NCI-H226 (cell line): ENCODE results near the gene PTDSS2.
"Not testable (repeated sequence)": the region's sequence is repeated elsewhere in the genome, so short reads cannot be mapped to it uniquely, and the experiment has no call there.

Source experiments
- DNase-seq: peaks from one replicate; pipeline ENCODE4 v3.0.0-alpha.2; 2015

Gene PTDSS2

DNA sequence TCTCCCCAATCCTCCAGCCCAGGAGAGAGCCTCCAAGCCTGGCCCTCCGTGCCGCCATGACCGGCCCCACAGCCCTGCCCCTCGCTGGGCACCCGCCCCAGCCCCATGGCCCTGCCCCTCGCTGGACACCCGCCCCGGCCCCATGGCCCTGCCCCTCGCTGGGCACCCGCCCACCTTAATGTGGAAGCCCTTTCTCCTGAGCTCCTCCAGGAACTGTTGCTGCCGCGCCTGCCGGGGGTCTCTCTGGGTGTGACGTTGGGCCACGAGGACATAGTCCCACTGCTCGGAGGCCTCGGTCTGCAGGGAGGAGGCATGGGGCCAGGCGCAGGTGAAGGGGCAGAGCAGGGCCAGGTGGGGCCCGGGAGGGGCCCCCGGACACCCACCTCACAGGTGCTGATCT, 16.4 kb upstream of the PTDSS2 start:
- DNase-seq: no peak

- DNase-seq: no peak
These were observed 15.6 kb upstream of the PTDSS2 start for GRCh38 chr11:434496-434895.

- not testable (repeated sequence) for DNase-seq
These were observed 14.9 kb upstream of the PTDSS2 start for GRCh38 chr11:434999-435740.

- DNase-seq: no peak
These were observed 12.7 kb upstream of the PTDSS2 start for GRCh38 chr11:437228-437870.

- no peak for DNase-seq
These were observed 11.8 kb upstream of the PTDSS2 start for GRCh38 chr11:438101-438844.

GRCh38 chr11:439315-440064, 10.6 kb upstream of the PTDSS2 start:
- no peak for DNase-seq

DNA sequence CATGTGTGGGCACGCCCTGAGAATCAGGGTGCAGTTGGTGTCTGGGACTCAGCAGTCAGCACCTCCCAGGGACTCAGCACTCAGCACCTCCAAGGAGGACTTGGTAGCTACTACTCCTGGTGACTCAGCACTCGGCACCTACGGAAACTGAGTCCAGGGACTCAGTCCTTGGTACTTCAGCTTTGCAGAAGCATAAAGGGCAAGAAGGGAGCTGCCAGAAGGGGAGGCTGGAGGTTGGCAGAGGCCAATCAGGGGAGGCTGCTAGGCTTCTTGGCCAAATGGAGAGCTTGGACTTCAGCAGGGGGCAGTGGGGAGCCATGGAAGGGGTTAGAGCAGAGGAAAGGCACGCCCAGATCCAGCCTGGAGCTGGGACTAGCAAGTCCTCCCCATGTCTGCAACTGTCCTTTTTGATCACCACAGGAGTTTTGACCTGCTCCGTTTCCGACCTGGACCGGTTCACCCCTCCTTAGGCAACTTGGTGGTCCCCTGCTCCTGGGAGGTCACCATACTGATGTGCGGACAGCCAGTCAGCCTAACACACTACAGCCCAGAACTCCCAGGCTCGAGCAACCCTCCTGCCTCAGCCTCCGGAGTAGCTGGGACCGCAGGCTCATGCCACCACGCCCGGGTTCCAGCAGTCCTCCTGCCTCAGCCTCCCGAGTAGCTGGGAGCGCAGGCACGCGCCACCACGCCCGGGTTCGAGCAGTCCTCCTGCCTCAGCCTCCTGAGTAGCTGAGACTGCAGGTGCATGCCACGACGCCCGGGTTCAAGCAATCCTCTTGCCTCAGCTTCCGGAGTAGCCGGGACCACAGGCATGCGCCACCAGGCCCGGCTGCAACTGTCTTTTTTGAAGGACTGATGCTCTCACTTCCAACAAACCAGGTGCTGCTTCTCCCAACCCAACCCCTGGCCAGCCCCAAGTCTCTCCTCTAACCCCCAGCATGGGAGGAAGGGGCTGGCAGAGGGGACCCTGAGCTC, 9.7 kb upstream of the PTDSS2 start:
- DNase-seq: no peak

DNA sequence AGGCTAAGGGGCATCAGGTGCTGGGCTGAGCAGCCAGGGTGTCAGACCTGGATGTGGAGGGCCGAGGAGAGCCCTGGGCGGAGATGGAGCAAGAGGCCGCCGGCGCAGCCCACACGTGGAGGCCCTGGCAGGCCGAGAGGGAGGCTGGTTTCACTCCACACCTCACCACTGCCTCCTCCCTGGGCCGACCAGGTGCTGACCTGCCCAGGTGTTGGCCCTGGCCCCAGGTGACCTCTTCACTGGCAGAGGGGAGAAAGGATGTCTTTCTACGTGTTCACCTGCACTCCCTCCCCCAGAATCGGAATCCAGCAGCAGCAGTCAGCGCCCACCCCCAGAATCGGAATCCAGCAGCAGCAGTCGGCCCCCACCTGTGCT, 9.0 kb upstream of the PTDSS2 start:
- no peak for DNase-seq

DNA sequence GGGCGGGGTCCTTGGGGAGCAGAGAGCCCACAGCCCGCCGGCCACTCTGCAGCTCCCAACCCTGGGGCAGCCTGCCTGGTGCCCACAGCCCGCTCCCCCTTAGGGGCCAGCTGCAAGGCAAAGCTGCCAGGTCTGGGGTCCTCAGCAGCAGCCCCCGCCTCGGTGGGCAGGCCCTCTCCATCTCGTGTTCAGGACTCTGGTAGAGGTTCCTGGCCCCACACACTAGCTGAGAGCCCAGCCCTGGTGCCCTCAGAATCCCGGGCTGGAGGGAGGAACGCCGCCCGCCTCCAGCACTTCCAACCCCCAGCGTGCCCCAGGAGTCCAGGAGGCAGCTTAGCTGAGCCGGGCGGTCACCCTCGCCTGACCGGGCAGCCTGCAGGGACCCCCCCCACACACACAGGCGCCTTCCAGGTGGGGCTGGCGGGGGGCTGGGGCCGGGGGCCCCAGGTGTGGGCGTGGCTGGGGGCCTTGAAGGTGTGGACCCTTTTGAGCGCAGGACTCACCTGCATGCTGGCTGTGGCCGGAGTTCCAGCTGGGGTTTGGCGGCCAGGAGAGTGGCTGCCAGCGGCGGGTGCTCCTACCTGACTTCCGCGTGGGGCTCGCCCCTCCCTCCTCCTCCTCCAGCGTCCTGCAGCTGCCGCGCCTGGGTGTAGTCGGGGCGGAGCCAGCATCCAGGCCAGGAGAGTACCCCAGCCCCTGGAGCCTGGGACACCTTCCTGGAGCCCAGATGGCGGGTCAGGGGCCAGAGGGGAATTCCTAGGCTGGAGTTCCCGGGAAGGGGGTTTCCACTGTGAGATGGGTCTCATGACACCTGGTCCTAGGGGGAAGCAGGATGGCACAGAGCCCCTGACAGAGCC, 8.4 kb upstream of the PTDSS2 start, which contains the start of gene ANO9:
Gene ANO9, minus strand, starts transcription at position 594 of the 857 bp plus-strand sequence. Its CDS starts 85 bp downstream, at position 509.
- DNase-seq: peak; percentile 32

- no peak for DNase-seq
These were observed 7.4 kb upstream of the PTDSS2 start for GRCh38 chr11:442611-443081.

DNA sequence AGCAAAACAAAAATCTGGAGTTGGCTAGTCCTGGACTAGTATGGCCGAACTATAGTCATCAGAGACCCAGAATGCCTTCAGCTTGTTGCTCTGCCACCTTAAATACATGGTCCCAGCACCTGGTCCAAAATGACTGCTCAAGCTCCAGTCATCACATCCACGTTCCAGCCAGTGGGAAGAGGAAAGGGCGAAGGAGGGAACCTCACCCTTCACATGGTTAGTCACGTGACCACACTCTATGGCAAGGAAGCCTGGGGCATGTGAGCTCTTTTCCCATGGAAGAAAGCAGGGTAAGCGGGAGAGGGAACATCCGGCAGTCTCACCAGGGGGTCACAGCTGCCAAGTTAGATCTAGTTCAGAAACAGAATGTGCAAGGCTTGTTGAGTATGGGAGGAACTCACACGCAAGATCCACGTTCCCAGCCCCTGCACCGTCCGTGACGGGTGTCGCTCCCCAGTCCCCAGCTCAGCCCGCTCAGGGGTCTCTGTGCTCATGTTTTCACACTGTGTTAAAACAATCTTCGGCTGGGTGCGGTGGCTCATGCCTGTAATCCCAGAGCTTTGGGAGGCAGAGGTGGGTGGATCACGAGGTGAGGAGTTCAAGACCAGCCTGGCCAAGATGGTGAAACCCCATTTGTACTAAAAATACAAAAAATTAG, 6.4 kb upstream of the PTDSS2 start:
- no peak for DNase-seq

DNA sequence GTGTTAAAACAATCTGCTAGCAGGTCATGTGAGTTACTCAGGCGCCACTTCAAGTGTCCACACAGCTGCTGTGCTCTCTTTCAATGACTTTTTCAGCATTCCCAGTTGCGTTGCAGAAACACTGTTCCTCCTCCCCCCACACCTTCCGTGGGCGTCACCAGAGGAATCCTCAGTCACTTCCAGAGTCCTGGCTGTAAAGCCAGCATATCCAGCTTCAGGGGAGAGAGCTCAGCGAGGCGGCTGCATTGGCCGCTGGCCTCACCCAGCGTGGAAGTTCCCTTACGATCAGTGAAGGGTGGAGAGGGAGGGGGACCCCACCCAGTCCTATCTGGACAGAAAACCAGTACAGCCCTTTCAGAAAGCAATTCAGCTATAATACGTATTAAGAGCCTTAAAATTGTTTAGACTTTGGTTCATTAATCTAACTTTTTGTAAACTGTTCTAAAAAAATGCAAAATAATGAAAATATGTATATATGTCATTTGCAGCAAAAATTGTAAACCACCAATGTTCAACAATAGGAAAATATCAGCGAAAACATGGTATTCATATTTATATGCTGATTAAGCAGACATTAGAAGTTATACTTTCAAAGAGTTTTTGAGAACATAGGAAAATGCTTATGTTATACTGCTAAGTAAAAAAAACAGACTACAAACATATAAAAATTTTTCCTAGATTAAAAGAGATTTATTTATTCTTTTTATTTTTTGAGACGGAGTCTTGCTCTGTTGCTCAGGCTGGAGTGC, 5.5 kb upstream of the PTDSS2 start:
- no peak for DNase-seq

DNA sequence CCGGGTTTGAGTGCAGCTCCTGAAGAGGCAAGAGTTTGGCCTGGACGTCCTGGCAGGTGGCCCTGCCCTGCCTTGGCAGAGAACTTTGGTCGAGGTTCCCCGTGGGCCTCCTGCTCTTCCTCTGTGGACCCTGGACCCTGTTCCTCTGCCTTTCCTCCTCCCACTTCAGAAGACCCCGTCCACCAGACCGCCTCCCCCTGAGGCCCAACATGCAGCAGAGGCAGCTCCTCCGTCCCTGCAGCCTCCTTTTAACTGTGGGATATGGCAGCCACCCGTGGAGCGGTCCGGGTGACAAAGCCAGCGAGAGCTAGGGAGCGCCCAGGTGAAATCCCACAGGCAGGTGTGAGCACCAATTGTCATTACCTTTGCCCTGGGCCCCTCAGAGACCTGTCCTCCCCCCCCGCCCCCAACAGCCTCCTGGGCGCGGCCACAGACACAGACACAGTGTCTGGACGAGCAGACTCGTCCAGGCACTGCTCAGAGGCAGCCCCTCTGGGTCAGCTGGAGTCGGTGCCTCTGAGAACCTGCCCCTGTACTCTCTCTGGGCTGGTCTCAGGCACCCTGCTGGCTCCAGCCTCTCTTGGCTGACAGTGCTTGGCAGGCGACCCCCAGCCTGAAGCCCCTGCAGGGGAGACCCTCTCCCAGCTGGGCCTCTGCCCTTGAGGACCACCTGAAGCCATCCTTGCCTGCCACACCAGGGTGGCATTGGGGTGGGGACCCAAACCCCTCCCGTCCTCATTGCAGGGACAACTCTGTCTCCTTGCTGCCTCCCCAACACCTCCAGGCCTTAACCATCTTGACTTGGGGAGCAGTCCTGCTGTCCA, 4.1 kb upstream of the PTDSS2 start:
- no peak for DNase-seq

DNA sequence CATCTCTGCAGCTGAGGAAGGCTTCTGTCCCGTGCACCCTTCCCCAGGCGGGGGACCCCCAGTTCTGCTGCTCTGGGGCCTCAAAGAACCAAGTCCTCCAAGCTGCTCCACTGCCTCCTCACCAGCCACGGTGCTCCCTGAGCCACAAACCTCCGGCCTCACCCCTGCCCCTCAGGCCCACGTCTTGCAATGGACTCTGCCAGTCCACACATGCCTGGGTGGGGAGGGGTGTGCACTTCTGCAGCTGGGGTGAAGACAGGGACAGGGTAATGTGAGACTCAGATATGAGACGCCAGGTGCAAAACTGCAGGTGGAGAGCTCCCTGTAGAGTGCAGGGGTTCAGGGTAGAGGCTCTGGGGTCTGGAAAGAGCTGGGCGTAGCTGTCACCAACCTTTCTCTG, 3.2 kb upstream of the PTDSS2 start:
- no peak for DNase-seq

DNA sequence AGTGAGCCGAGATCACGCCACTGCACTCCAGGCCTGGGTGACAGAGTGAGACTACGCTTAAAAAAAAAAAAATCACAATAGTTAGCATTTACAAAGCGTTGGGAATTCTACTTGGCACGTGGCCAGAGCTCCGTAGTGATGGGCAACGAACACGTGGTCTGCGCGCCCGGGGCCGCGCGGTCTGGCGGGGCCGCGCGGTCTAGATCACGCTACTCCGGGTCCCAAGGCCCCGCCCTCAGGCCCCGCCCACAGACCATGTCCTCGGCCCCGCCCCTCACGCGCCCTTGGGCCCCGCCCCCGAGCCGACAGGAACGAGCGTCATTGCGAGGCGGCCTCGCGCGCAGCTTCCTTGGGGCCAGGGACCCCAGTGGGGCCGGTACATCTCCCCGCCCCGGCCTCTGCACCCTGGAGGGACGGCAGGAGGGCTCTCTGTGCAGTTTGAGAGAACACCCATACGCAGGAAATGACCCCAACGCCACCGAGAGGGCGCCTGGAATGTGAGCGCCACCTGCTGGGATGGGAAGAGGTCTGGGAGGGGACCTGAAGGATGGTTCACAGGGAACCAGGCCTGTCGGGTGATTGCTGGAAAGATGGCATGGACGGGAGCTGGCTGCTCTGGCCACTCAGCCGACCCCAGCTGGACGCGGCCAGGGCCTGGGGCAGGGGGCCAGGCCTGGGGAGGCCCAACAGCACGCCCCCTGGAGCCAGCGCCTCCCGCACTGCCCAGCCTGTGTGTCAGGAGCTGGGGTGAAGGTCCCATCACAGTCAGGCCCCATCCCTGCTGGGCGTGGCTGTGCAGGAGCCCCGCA, 2.0 kb upstream of the PTDSS2 start:
- peak; percentile 86 for DNase-seq

DNA sequence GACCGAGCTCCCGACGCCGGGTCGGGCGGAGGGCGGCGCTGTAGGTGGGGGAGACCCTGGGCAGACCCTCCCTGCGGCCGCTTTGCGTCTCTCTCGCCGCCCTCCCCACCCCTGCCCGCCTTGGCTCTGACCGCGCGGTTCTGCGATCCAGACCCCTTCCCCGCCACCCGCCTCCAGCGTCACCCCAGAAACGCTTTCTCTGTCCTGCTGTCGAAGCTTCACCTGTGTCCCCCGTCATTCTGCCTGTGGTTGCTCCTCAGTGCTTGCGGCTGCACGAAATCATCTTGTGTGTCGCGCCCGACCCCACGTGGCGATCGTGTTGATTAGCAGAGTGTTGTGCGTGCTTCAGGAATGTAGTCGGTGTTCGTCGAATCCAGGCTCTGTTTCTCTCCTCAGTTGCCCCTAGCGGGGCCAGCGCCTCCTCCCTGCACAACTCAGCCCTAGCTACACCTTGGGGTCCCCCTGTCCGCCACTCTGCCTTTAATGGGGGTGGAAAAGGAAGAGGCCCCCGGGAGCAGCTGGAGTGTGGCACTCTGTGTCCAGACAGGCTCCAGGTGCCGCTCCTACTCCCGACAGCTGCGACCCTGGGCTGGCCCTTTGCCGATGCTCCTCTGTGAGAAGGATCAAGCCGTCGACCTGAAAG, 851 bp downstream of the PTDSS2 start:
- peak; percentile 42 for DNase-seq

- no peak for DNase-seq
These were observed 1.7 kb downstream of the PTDSS2 start for GRCh38 chr11:451738-452137.
